LHCN-M2 (cell line): ENCODE data around the gene ITGB8. TPM values are rescaled to one million over a fixed set of nuclear protein-coding genes. Genes with fewer than 3 reads are reported as not detected.

Source experiments
- DNase-seq: peaks from one replicate; pipeline ENCODE4 v3.0.0-alpha.2; 2012; ENCODE audit warnings: low read depth
- total RNA-seq: library from RNA; depleted of rRNA; stranded (reverse); fragments of >200 nt; gene quantifications from 2 replicates; pipeline ENCODE4 v1.2.3, GENCODE V29; 2014; rRNA removed

Gene ITGB8
- total RNA-seq, 1 experiment from 2014 or later, result 7.2 TPM

- DNase-seq, result no peak
Observed at GRCh38 chr7:20464891-20465290, 134.2 kb downstream of the ITGB8 start.

Other genes starting within 250 kb of the ITGB8 start
- 0.06 and 0.11 TPM in 2 replicates for gene MACC1, start 113.5 kb upstream of the ITGB8 start, total RNA-seq